Kidney (tissue), 14 donors: Measurements from ENCODE around the gene AFF4. TPM values are rescaled to one million over a fixed set of nuclear protein-coding genes. Genes with fewer than 3 reads are reported as not detected.
A peak's percentile ranks its signal among the peaks of the same experiment; 100 is the strongest.

Experiments
- DNase-seq, 5 donors: peaks; one replicate each; pipeline ENCODE4 v3.0.0-alpha.2; 2013 to 2020
- FAIRE-seq: peaks from 2 replicates; lab custom pipeline; 2012; peaks lifted over from hg19 to GRCh38; lab: Jason Lieb, UNC
- H3K27ac ChIP-seq, 2 donors: one replicate each; pipeline ENCODE4 v1.7.0; 2013; ENCODE audit warnings: low read depth in 2 of 2, low read length in 2 of 2, inconsistent platforms in 1 of 2
- H3K27me3 ChIP-seq: one replicate; pipeline ENCODE4 v1.7.1; 2013; ENCODE audit warnings: low read length, inconsistent platforms; ENCODE audit not compliant: control insufficient read depth, insufficient read depth
- H3K36me3 ChIP-seq, 3 donors: one replicate each; pipeline versions ENCODE4 v1.7.0 to v1.7.1; 2013; ENCODE audit warnings: low read length in 3 of 3, control low read depth in 1 of 3, inconsistent platforms in 1 of 3; ENCODE audit not compliant: insufficient read depth in 3 of 3, control insufficient read depth in 2 of 3
- H3K4me1 ChIP-seq, 3 donors: one replicate each; pipeline versions ENCODE4 v1.7.0 to v1.7.1; 2013; ENCODE audit warnings: low read length in 3 of 3, inconsistent platforms in 1 of 3, low read depth in 1 of 3; ENCODE audit not compliant: control insufficient read depth in 2 of 3, insufficient read depth in 2 of 3
- H3K4me3 ChIP-seq, 3 donors: one replicate each; pipeline versions ENCODE4 v1.7.0 to v1.8.1; 2013; ENCODE audit warnings: low read length in 3 of 3, control low read depth in 1 of 3, inconsistent platforms in 1 of 3
- H3K9ac ChIP-seq, 3 donors: one replicate each; pipeline versions ENCODE4 v1.7.0 to v1.7.1; 2013; ENCODE audit warnings: low read length in 3 of 3, control low read depth in 1 of 3, inconsistent platforms in 1 of 3
- H3K9me3 ChIP-seq, 3 donors: one replicate each; pipeline versions ENCODE4 v1.7.0 to v1.7.1; 2013; ENCODE audit warnings: low read length in 3 of 3, control low read depth in 1 of 3, inconsistent platforms in 1 of 3; ENCODE audit not compliant: control insufficient read depth in 2 of 3, insufficient read depth in 1 of 3
- intact Hi-C: fragments of 100-400 bp; cut with DNase I; formaldehyde crosslinking; loops from one replicate; pipeline ENCODE4 v1.11.1; 2022
- polyA plus RNA-seq: library from polyadenylated mRNA; stranded (reverse); fragments of 350-450 nt; fragmentation: Illumina TruSeq; extraction: RNeasy Lipid Tissue Mini Kit (QIAGEN cat#74804); gene quantifications from one replicate; pipeline ENCODE4 v1.2.3, GENCODE V29; 2014; ENCODE audit warnings: low read depth, low replicate concordance; ENCODE audit not compliant: insufficient read depth
- total RNA-seq: library from RNA; stranded (reverse); fragmentation: NEBNext Ultra II Directional; extraction: Animal tissue kit (Norgen Biotek cat#: 25700); gene quantifications from one replicate; pipeline ENCODE4 v1.2.1, GENCODE V29; 2021
- TF ChIP-seq, protein P1 (sequence below): IDR thresholded peaks from 3 replicates; pipeline ENCODE4 v1.5.1; 2012; ENCODE audit warnings: mild to moderate bottlenecking, moderate library complexity, borderline replicate concordance; ENCODE audit not compliant: insufficient read depth; ENCODE audit errors: extremely low read depth
- donor health status: control.
- donor health status: control.
- donor health status: control.
- donor health status: control.
- donor health status: control.
- donor health status: DM: yes; HTN: yes; CAD: no.
- donor health status: Normal renal cell carcinoma (clear cell type).

The AFF4 gene
- total and polyA plus RNA-seq, 2 donors from 2014 or later = 8.8 to 83.7 TPM

DNA sequence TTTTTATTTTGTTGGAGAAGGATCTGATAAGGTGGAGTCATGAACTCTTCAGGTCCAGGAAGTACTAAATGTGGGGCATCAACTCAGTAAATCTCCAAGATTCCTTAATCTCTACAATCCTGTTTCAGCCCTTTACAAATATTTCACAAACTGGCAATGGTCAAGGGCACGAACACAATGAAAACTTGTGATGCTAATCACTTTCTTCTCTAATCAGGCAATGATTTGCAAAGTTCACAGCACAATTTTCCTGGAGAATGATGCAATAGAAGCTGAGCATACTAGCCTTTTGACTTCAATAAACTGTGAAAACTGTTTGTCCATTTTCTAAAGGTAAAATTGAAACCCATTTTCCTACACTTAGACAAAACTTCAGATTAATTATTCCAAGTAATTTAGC lies 114.1 kb downstream of the AFF4 start:
- peak in 1 of 5 donors; percentile 18 for DNase-seq
- Histone ChIP-seq H3K9ac (no peak overlapping the region), H3K27me3 (no peaks in the 10 kb centered on the region), H3K36me3 (no peaks in the 10 kb centered on the region), H3K4me3 (no peak overlapping the region), H3K4me1 (peaks cover 0 to under 1% (median 0%) of the 10 kb centered on the region in 3 donors), H3K27ac (no peak overlapping the region), H3K9me3 (no peaks in the 10 kb centered on the region)
- no peak for FAIRE-seq
- TF ChIP-seq, protein P1, sequence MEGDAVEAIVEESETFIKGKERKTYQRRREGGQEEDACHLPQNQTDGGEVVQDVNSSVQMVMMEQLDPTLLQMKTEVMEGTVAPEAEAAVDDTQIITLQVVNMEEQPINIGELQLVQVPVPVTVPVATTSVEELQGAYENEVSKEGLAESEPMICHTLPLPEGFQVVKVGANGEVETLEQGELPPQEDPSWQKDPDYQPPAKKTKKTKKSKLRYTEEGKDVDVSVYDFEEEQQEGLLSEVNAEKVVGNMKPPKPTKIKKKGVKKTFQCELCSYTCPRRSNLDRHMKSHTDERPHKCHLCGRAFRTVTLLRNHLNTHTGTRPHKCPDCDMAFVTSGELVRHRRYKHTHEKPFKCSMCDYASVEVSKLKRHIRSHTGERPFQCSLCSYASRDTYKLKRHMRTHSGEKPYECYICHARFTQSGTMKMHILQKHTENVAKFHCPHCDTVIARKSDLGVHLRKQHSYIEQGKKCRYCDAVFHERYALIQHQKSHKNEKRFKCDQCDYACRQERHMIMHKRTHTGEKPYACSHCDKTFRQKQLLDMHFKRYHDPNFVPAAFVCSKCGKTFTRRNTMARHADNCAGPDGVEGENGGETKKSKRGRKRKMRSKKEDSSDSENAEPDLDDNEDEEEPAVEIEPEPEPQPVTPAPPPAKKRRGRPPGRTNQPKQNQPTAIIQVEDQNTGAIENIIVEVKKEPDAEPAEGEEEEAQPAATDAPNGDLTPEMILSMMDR = no peak
- intact Hi-C loops = no loop called here

DNA sequence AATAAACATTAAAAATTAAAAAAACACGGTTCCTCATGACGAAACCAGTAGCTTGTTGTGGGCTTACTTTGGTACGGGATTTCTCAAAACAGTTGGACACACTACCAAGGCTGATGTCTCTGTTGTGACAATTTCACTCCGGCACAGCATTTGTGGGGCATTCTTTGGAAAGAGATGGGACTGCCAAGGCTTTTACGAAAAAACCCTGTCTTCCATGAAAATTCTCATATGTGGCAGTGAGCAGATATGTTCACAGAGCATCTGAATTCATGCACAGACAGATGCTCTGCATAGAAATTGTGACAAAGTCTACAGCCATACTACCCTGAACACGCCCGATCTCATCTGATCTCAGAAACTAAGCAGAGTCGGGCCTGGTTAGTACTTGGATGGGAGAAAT lies 115.2 kb downstream of the AFF4 start:
- H3K4me3 ChIP-seq = no peak overlapping the region
- H3K4me1 ChIP-seq = no peaks in the 10 kb centered on the region
- TF ChIP-seq, protein P1 = no peak
- intact Hi-C loops = no loop called here
- no peaks in the 10 kb centered on the region for H3K9me3 ChIP-seq
- no peaks in the 10 kb centered on the region for H3K36me3 ChIP-seq
- FAIRE-seq (no peak), DNase-seq (no peak)
- H3K27me3 ChIP-seq = no peaks in the 10 kb centered on the region
- H3K27ac ChIP-seq = no peak overlapping the region
- H3K9ac ChIP-seq = no peak overlapping the region

DNA sequence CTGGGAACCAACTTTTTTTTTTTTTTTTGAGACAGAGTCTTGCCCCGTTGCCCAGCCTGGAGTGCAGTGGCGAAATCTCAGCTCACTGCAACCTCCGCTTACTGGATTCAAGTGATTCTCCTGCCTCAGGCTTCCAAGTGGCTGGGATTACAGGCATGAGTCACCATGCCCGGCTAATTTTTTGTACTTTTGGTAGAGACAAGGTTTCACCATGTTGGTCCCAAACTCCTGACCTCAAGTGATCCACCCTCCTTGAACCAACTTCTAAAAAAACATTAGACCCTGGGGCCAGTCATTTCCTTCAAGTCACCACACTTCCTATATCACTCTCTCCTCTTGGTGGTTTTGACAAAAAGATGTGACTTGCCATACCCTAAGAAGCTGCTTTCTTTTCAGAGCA lies 122.1 kb downstream of the AFF4 start:
- DNase-seq = no peak
- TF ChIP-seq, protein P1 = no peak
- Histone ChIP-seq H3K4me1 (peaks cover 0 to 5% (median 2%) of the 10 kb centered on the region in 3 donors), H3K27ac (no peak overlapping the region), H3K9ac (no peak overlapping the region), H3K4me3 (no peak overlapping the region), H3K9me3 (no peaks in the 10 kb centered on the region), H3K27me3 (no peaks in the 10 kb centered on the region), H3K36me3 (no peaks in the 10 kb centered on the region)
- intact Hi-C loops = no loop called here
- no peak for FAIRE-seq

DNA sequence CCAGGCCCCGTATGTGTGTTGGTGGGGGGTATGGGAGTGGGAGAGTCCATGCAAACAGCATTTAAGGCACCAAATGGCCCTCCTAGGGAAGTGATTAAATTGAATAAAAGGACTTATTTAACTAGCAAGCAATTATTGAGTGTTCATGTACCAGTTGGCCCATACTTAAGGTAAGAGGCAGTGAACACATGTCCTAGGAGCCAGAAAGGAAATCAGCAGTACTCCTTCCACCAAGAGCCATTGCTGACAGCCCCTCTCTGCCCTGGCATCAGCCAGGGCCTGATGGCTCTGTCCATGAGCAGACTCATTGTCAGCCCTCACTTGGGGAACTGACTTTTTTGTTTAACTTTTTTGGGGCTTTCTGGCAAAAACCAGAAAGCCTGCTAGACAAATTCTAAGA lies 122.5 kb downstream of the AFF4 start:
- DNase-seq = no peak
- FAIRE-seq = no peak
- no peak overlapping the region for H3K9ac ChIP-seq

More for the DNA sequence above, 122.5 kb downstream of the AFF4 start:
- H3K4me3 ChIP-seq = no peak overlapping the region
- H3K9me3 ChIP-seq = no peaks in the 10 kb centered on the region
- H3K27ac ChIP-seq = no peak overlapping the region
- H3K27me3 ChIP-seq = no peaks in the 10 kb centered on the region
- TF ChIP-seq, protein P1 = no peak
- intact Hi-C loops = no loop called here
- no peaks in the 10 kb centered on the region for H3K36me3 ChIP-seq
- H3K4me1 ChIP-seq = peaks cover 0 to 5% (median 2%) of the 10 kb centered on the region in 3 donors
